ENCODE data around the gene NUAK1. TPM values are rescaled to one million over a fixed set of nuclear protein-coding genes. Genes with fewer than 3 reads are reported as not detected.

The NUAK1 gene
- total and polyA plus RNA-seq, 2 experiments from 2014 or later = 5.4 to 16.9 TPM

- H3K27me3 Mint-ChIP-seq (ENCODE audit: insufficient read depth, low read depth, poor library complexity) = peaks cover 3% of the 10 kb centered on the region
- no peaks in the 10 kb centered on the region for H3K79me2 ChIP-seq (replicated peaks; ENCODE audit: insufficient read depth)
- H3F3A ChIP-seq (replicated peaks; ENCODE audit: low read depth) = no peaks in the 10 kb centered on the region
- H2AFZ ChIP-seq = peak overlapping the region; percentile 56; the same call in 1 of the 2 replicates
- H3K4me1 Mint-ChIP-seq = peaks cover 3% of the 10 kb centered on the region
- peaks cover 7% of the 10 kb centered on the region; the same call in 1 of the 2 replicates for H3K4me1 ChIP-seq (ENCODE audit: insufficient read depth)
- DNase-seq (ENCODE audit: low spot score) (no peak), ATAC-seq (no peak; the same call in 2 of the 3 replicates)
- H3K27me3 ChIP-seq (ENCODE audit: insufficient read depth) = no peaks in the 10 kb centered on the region
- no peaks in the 10 kb centered on the region for H3K36me3 Mint-ChIP-seq (ENCODE audit: low read depth)
- TF ChIP-seq ZNF114 (CRISPR knock-in tag; IDR thresholded peaks at IDR 0.05) = no peak
- no peak for TF ChIP-seq POLR2AphosphoS5 (IDR thresholded peaks at IDR 0.05; ENCODE audit: low read depth)
- no peak for TF ChIP-seq JUNB (IDR thresholded peaks at IDR 0.05; ENCODE audit: unreplicated experiment)
- TF ChIP-seq EZH2phosphoT487 (IDR thresholded peaks at IDR 0.05; ENCODE audit: unreplicated experiment) = no peak
- no peak for TF ChIP-seq STAT1 (IDR thresholded peaks at IDR 0.05; ENCODE audit: unreplicated experiment)
- TF ChIP-seq EZH2 (IDR thresholded peaks at IDR 0.05; ENCODE audit: low read depth, unreplicated experiment) = no peak
- TF ChIP-seq CREB1 (CRISPR knock-in tag; IDR thresholded peaks at IDR 0.05; ENCODE audit: low read depth) = no peak
- no peak for TF ChIP-seq REST (IDR thresholded peaks at IDR 0.05; ENCODE audit: unreplicated experiment)
- no peak for TF ChIP-seq ETS1 (IDR thresholded peaks at IDR 0.05)
- no peak for TF ChIP-seq CTCF (conservative IDR thresholded peaks at IDR 0.05; ENCODE audit: low read depth in 2 of 2)
- TF ChIP-seq ZNF331 (CRISPR knock-in tag; IDR thresholded peaks at IDR 0.05; ENCODE audit: low read depth) = no peak
- TF ChIP-seq NANOG (IDR thresholded peaks at IDR 0.05; ENCODE audit: borderline replicate concordance) = no peak
- no peak for TF ChIP-seq ZNF462 (CRISPR knock-in tag; IDR thresholded peaks at IDR 0.05)
- H3K27ac ChIP-seq (ENCODE audit: low read depth) = no peak overlapping the region
- H3K9me2 ChIP-seq (ENCODE audit: insufficient read depth) = no peaks in the 10 kb centered on the region
- no peak overlapping the region for H3K4me3 Mint-ChIP-seq
- H3K4me2 ChIP-seq = no peak overlapping the region
- no peak overlapping the region for H3K4me3 ChIP-seq
- H3K9me3 Mint-ChIP-seq = no peaks in the 10 kb centered on the region
- H3K27ac Mint-ChIP-seq = no peak overlapping the region
- no peaks in the 10 kb centered on the region for H4K20me1 ChIP-seq (replicated peaks; ENCODE audit: insufficient read depth)
- no peaks in the 10 kb centered on the region for H3K36me3 ChIP-seq (ENCODE audit: insufficient read depth)
Observed at GRCh38 chr12:106187155-106187789, 48.5 kb upstream of the NUAK1 start.

Data from GM23338 (cell line).